ENCODE data around the gene SLC35F3. TPM values are rescaled to one million over a fixed set of nuclear protein-coding genes. Genes with fewer than 3 reads are reported as not detected.
"Not testable (repeated sequence)": the region's sequence is repeated elsewhere in the genome, so short reads cannot be mapped to it uniquely, and the experiment has no call there.

The SLC35F3 gene
- total and polyA plus RNA-seq, 9 of the 15 experiments (the other 6 are each of a cell fraction or from before 2014, with no cell fraction given): 0.04 to 0.07 (median 0.04) TPM; not detected in 6

DNA sequence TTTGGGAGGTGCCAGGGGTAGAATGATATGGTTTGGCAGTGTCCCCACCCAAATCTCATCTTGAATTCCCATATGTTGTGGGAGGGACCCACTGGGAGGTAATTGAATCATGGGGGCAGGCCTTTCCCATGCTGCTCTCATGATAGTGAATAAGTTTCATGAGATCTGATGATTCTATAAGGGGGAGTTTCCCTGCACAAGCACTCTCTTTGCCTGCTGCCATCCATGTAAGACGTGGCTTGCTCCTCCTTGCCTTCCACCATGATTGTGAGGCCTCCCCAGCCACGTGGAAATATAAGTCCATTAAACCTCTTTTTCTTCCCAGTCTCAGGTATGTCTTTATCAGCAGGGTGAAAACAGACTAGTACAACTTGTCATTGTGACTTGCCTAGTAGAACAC lies 307.4 kb downstream of the SLC35F3 start:
- in situ Hi-C loops (cut with MboI); H3K9me1 ChIP-seq (ENCODE audit: control insufficient read depth, insufficient read depth, low read length): not testable (repeated sequence)
- intact Hi-C loops (cut with micrococcal nuclease): loop anchor here (10.0 kb wide), 1 partner anchor 103 kb away; no protein-coding TSS in a partner anchor

GRCh38 chr1:234212764-234213657 lies 308.5 kb downstream of the SLC35F3 start:
- no TSS peak for BruUV-seq (replicated peaks)
- no peaks in the 10 kb centered on the region for H3K36me3 ChIP-seq (ENCODE audit: control insufficient read depth, insufficient read depth, low read length)
- no peaks in the 10 kb centered on the region for H3K9me1 ChIP-seq (ENCODE audit: control insufficient read depth, insufficient read depth, low read length)
- intact Hi-C loops (cut with micrococcal nuclease) (loop anchor here (10.0 kb wide), 1 partner anchor 102 kb away; no protein-coding TSS in a partner anchor), in situ Hi-C loops (cut with MboI) (no loop called here)
- H3K9me3 ChIP-seq (replicated peaks; ENCODE audit: control insufficient read depth, insufficient read depth, low read depth, low read length): no peaks in the 10 kb centered on the region
- no peaks in the 10 kb centered on the region for H3K79me2 ChIP-seq (ENCODE audit: control insufficient read depth, insufficient read depth, low read length)
- FAIRE-seq (peak; percentile 81), DNase-seq (ENCODE audit: extremely low read depth in 1 of 4, low spot score in 3 of 4) (peak; percentile 45 to 70 (median 64)), ATAC-seq (peak; percentile 90)
- H3K27me3 ChIP-seq (ENCODE audit: control insufficient read depth in 2 of 2, insufficient read depth in 2 of 2, low read length in 2 of 2): peaks cover 13 to 35% of the 10 kb centered on the region in 2 experiments; a peak in 4 of 5 replicates
- H2AFZ ChIP-seq (ENCODE audit: low read depth, low read length): no peak overlapping the region
- H3K27ac ChIP-seq (ENCODE audit: extremely low read depth, low read depth, low read length): no peak overlapping the region
- no peak overlapping the region for H3K4me3 ChIP-seq
- peaks cover 0 to 13% of the 10 kb centered on the region in 2 experiments; a peak in 1 of 5 replicates for H3K4me1 ChIP-seq (replicated peaks in 1 of 2; ENCODE audit: control insufficient read depth in 2 of 2, insufficient read depth in 2 of 2, low read length in 2 of 2)
- no peak overlapping the region for H3K9ac ChIP-seq (ENCODE audit: insufficient read depth in 1 of 2, low read depth in 2 of 2, low read length in 2 of 2)
- no peaks in the 10 kb centered on the region for H4K20me1 ChIP-seq (replicated peaks; ENCODE audit: control insufficient read depth, insufficient read depth, low read length)
- POLR2A ChIA-PET: interaction anchor here (0.6 to 0.7 kb wide), 3 partner anchors 84 to 1625 kb away, joined by 3 read pairs; no protein-coding TSS in a partner anchor
- CTCF ChIA-PET (ENCODE audit: low intra/inter-chr PET ratio): no interaction called here
- no peak overlapping the region for H3K4me2 ChIP-seq (ENCODE audit: insufficient read depth, low read length)
- 5% methylated on average over 4 of the region's 4 CpGs for WGBS (ENCODE audit: insufficient coverage, low coverage, missing lambda C conversion rate)
- TF ChIP-seq SRF (CRISPR knock-in tag; IDR thresholded peaks at IDR 0.05) (0 out of 4 replicates have a peak, but pooled peaks of 1 of the 2 experiments have one; percentile 26), NCOA2 (IDR thresholded peaks at IDR 0.05; ENCODE audit: partially characterized antibody in 2 of 2) (no peak), KDM4B (IDR thresholded peaks at IDR 0.05; ENCODE audit: borderline replicate concordance in 2 of 2, low read depth in 1 of 2) (no peak), RAD21 (CRISPR knock-in tag; conservative IDR thresholded peaks at IDR 0.05 in 1 of 2, IDR thresholded peaks at IDR 0.05 in 1 of 2) (peak in 1 of 2 experiments; percentile 44; a peak in 1 of 4 replicates), NCOA1 (IDR thresholded peaks at IDR 0.05; ENCODE audit: low read depth) (no peak)
- TF ChIP-seq, protein P1, sequence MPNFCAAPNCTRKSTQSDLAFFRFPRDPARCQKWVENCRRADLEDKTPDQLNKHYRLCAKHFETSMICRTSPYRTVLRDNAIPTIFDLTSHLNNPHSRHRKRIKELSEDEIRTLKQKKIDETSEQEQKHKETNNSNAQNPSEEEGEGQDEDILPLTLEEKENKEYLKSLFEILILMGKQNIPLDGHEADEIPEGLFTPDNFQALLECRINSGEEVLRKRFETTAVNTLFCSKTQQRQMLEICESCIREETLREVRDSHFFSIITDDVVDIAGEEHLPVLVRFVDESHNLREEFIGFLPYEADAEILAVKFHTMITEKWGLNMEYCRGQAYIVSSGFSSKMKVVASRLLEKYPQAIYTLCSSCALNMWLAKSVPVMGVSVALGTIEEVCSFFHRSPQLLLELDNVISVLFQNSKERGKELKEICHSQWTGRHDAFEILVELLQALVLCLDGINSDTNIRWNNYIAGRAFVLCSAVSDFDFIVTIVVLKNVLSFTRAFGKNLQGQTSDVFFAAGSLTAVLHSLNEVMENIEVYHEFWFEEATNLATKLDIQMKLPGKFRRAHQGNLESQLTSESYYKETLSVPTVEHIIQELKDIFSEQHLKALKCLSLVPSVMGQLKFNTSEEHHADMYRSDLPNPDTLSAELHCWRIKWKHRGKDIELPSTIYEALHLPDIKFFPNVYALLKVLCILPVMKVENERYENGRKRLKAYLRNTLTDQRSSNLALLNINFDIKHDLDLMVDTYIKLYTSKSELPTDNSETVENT (CRISPR knock-in tag; IDR thresholded peaks at IDR 0.05): no peak
- TF ChIP-seq, protein P2, sequence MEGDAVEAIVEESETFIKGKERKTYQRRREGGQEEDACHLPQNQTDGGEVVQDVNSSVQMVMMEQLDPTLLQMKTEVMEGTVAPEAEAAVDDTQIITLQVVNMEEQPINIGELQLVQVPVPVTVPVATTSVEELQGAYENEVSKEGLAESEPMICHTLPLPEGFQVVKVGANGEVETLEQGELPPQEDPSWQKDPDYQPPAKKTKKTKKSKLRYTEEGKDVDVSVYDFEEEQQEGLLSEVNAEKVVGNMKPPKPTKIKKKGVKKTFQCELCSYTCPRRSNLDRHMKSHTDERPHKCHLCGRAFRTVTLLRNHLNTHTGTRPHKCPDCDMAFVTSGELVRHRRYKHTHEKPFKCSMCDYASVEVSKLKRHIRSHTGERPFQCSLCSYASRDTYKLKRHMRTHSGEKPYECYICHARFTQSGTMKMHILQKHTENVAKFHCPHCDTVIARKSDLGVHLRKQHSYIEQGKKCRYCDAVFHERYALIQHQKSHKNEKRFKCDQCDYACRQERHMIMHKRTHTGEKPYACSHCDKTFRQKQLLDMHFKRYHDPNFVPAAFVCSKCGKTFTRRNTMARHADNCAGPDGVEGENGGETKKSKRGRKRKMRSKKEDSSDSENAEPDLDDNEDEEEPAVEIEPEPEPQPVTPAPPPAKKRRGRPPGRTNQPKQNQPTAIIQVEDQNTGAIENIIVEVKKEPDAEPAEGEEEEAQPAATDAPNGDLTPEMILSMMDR (IDR thresholded peaks at IDR 0.05 in 2 of 3, conservative IDR thresholded peaks at IDR 0.05 in 1 of 3; ENCODE audit: insufficient read depth in 2 of 3, low read depth in 1 of 3, low read length in 3 of 3): peak; percentile 58 to 69 (median 59); a peak in 4 of 6 replicates

More for the DNA sequence above, 307.4 kb downstream of the SLC35F3 start:
- CTCF ChIA-PET (ENCODE audit: low intra/inter-chr PET ratio); BruUV-seq (replicated peaks); H3K9ac ChIP-seq (ENCODE audit: insufficient read depth in 1 of 2, low read depth in 2 of 2, low read length in 2 of 2); H3K27ac ChIP-seq (ENCODE audit: extremely low read depth, low read depth, low read length); ATAC-seq; H3K4me2 ChIP-seq (ENCODE audit: insufficient read depth, low read length); H3K36me3 ChIP-seq (ENCODE audit: control insufficient read depth, insufficient read depth, low read length); H3K79me2 ChIP-seq (ENCODE audit: control insufficient read depth, insufficient read depth, low read length); H3K4me3 ChIP-seq; H3K9me3 ChIP-seq (replicated peaks; ENCODE audit: control insufficient read depth, insufficient read depth, low read depth, low read length); FAIRE-seq; H4K20me1 ChIP-seq (replicated peaks; ENCODE audit: control insufficient read depth, insufficient read depth, low read length); POLR2A ChIA-PET; DNase-seq (ENCODE audit: extremely low read depth in 1 of 4, low spot score in 3 of 4); H2AFZ ChIP-seq (ENCODE audit: low read depth, low read length): not testable (repeated sequence)
- Histone ChIP-seq H3K27me3 (ENCODE audit: control insufficient read depth in 2 of 2, insufficient read depth in 2 of 2, low read length in 2 of 2) (peaks cover 13 to 37% of the 10 kb centered on the region in 2 experiments; a peak in 4 of 5 replicates), H3K4me1 (replicated peaks in 1 of 2; ENCODE audit: control insufficient read depth in 2 of 2, insufficient read depth in 2 of 2, low read length in 2 of 2) (peaks cover 0 to 13% of the 10 kb centered on the region in 2 experiments; a peak in 1 of 5 replicates)
- WGBS (ENCODE audit: insufficient coverage, low coverage, missing lambda C conversion rate): 0% methylated on average over 2 of the region's 2 CpGs
- peak; percentile 93 for TF ChIP-seq ZNF431 (CRISPR knock-in tag; IDR thresholded peaks at IDR 0.05)

All from K562 (cell line).